Upper lobe of left lung (tissue), 6 donors: ENCODE results near the gene DOCK10. TPM values are rescaled to one million over a fixed set of nuclear protein-coding genes. Genes with fewer than 3 reads are reported as not detected.

Source experiments
- ATAC-seq, 2 donors: fragments of 200-7000 bp; cut with Tn5 transposase; one replicate each; pipeline ENCODE4 v1.9.1; 2022; ENCODE audit warnings: mild to moderate bottlenecking in 2 of 2, moderate library complexity in 2 of 2; ENCODE audit not compliant: low FRiP score in 2 of 2
- DNase-seq, 2 donors: peaks; one replicate each; pipeline ENCODE4 v3.0.0-alpha.2; 2019 to 2020
- H3K27ac ChIP-seq, 4 donors: fragments of 200-600 bp; sonication (generic); one replicate each; pipeline ENCODE4 v1.5.1; 2016 to 2019
- H3K27me3 ChIP-seq, 4 donors: fragments of 200-600 bp; sonication (generic); one replicate each; pipeline ENCODE4 v1.5.1; 2017 to 2019
- H3K36me3 ChIP-seq, 4 donors: fragments of 200-600 bp; sonication (generic); one replicate each; pipeline ENCODE4 v1.5.1; 2016 to 2019
- H3K4me1 ChIP-seq, 4 donors: fragments of 200-600 bp; sonication (generic); one replicate each; pipeline ENCODE4 v1.5.1; 2018 to 2019
- H3K4me3 ChIP-seq, 4 donors: fragments of 200-600 bp; sonication (generic); one replicate each; pipeline ENCODE4 v1.5.1; 2017 to 2019; ENCODE audit warnings: mild to moderate bottlenecking in 2 of 4, moderate library complexity in 1 of 4
- H3K9me3 ChIP-seq, 4 donors: fragments of 200-600 bp; sonication (generic); one replicate each; pipeline ENCODE4 v1.5.1; 2018 to 2019
- EP300 ChIP-seq, 4 donors: sonication (generic); formaldehyde crosslinking; IDR thresholded peaks; one replicate each; pipeline ENCODE4 v1.5.1; 2017; ENCODE audit warnings: antibody characterized with exemption in 4 of 4, control low read depth in 2 of 4
- POLR2A ChIP-seq, 4 donors: fragments of 450-650 bp; IDR thresholded peaks; one replicate each; pipeline ENCODE4 v1.5.1; 2016 to 2017; ENCODE audit warnings: antibody characterized with exemption in 4 of 4, mild to moderate bottlenecking in 2 of 4
- POLR2AphosphoS5 ChIP-seq, 2 donors: sonication (generic); formaldehyde crosslinking; IDR thresholded peaks; one replicate each; pipeline ENCODE4 v1.5.1; 2017; ENCODE audit warnings: antibody characterized with exemption in 2 of 2
- WGBS, 2 donors: methylation state at CpG; one replicate each; pipeline ENCODE4 v1.1.5; 2017 to 2018; 5-methylcytosine and 5-hydroxymethylcytosine counted together
- total RNA-seq, 6 donors: library from RNA; depleted of rRNA in 4 of 6; stranded (reverse); fragments of >200 nt in 4 of 6; gene quantifications; one replicate each; pipeline versions ENCODE4 v1.1.0 to v1.2.1, GENCODE V29; 2016 to 2021
- TF ChIP-seq, protein P1 (sequence below), 6 experiments: fragments of 450-650 bp in 4 of 6; fragments of 200-600 bp in 2 of 6; sonication (generic) in 2 of 6; IDR thresholded peaks; one replicate each; pipeline ENCODE4 v1.5.1; 2016 to 2019; ENCODE audit warnings: antibody characterized with exemption in 6 of 6
- donor health status: DM: no; HTN: no; CAD: no; lungs with moderate emphysema.
- donor health status: DM: no; HTN: yes; CAD: no; lungs with severe emphysema.

DOCK10 gene
- total RNA-seq, 6 donors from 2014 or later = 17.6 to 127 (median 39.9) TPM

- Histone ChIP-seq H3K4me3 (no peak overlapping the region), H3K4me1 (peaks cover 0 to 2% (median 0%) of the 10 kb centered on the region in 4 donors), H3K36me3 (no peaks in the 10 kb centered on the region), H3K9me3 (no peaks in the 10 kb centered on the region), H3K27me3 (no peaks in the 10 kb centered on the region), H3K27ac (no peak overlapping the region)
- ATAC-seq = no peak
- no peak for TF ChIP-seq POLR2A (IDR thresholded peaks at IDR 0.05)
- TF ChIP-seq, protein P1, sequence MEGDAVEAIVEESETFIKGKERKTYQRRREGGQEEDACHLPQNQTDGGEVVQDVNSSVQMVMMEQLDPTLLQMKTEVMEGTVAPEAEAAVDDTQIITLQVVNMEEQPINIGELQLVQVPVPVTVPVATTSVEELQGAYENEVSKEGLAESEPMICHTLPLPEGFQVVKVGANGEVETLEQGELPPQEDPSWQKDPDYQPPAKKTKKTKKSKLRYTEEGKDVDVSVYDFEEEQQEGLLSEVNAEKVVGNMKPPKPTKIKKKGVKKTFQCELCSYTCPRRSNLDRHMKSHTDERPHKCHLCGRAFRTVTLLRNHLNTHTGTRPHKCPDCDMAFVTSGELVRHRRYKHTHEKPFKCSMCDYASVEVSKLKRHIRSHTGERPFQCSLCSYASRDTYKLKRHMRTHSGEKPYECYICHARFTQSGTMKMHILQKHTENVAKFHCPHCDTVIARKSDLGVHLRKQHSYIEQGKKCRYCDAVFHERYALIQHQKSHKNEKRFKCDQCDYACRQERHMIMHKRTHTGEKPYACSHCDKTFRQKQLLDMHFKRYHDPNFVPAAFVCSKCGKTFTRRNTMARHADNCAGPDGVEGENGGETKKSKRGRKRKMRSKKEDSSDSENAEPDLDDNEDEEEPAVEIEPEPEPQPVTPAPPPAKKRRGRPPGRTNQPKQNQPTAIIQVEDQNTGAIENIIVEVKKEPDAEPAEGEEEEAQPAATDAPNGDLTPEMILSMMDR (IDR thresholded peaks at IDR 0.05) = no peak
- TF ChIP-seq POLR2AphosphoS5 (IDR thresholded peaks at IDR 0.05) = no peak
- TF ChIP-seq EP300 (IDR thresholded peaks at IDR 0.05) = no peak
- 78 to 81% methylated on average over 3 of the region's 3 CpGs for WGBS, 2 donors
- no peak for DNase-seq
Observed at GRCh38 chr2:224959556-224959955, 82.7 kb downstream of the DOCK10 start.

- Histone ChIP-seq H3K27me3 (no peaks in the 10 kb centered on the region), H3K36me3 (no peaks in the 10 kb centered on the region), H3K4me3 (no peak overlapping the region), H3K9me3 (no peaks in the 10 kb centered on the region), H3K27ac (no peak overlapping the region), H3K4me1 (peaks cover 0 to 2% (median 0%) of the 10 kb centered on the region in 4 donors)
- DNase-seq = no peak
- TF ChIP-seq, protein P1 (IDR thresholded peaks at IDR 0.05) = no peak
- TF ChIP-seq EP300 (IDR thresholded peaks at IDR 0.05) (no peak), POLR2AphosphoS5 (IDR thresholded peaks at IDR 0.05) (no peak), POLR2A (IDR thresholded peaks at IDR 0.05) (no peak)
- peak in 1 of 2 donors; percentile 47 for ATAC-seq
- 77 to 79% methylated on average over 3 of the region's 3 CpGs for WGBS, 2 donors
Observed at GRCh38 chr2:224958873-224959272, 83.4 kb downstream of the DOCK10 start.

DNA sequence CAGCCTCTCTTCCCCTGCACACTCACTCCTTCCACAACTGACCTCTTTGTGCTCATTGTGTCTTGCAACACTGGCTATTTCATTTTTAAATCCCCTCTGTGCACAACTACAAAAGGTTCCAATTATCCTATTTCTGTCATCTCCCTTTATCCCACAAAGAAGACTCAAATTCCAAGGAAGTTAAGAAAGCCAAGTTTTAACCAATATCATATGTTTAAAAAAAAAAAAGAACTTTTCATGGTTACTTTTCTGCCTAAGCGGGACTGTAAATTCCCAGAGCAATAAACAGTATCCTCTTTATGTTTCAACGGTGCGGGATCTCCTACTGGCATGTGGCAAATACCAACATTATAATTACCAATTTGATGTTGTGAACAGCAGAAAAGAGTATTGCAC, 83.8 kb downstream of the DOCK10 start:
- WGBS, 2 donors = 75 to 86% methylated on average over 3 of the region's 3 CpGs
- H3K27ac ChIP-seq = no peak overlapping the region
- no peaks in the 10 kb centered on the region for H3K27me3 ChIP-seq
- no peak for DNase-seq
- H3K36me3 ChIP-seq = no peaks in the 10 kb centered on the region
- peak in 1 of 2 donors; percentile 65 for ATAC-seq
- H3K9me3 ChIP-seq = no peaks in the 10 kb centered on the region
- H3K4me3 ChIP-seq = no peak overlapping the region
- TF ChIP-seq EP300 (IDR thresholded peaks at IDR 0.05) (no peak), POLR2AphosphoS5 (IDR thresholded peaks at IDR 0.05) (no peak), POLR2A (IDR thresholded peaks at IDR 0.05) (no peak)
- TF ChIP-seq, protein P1 (IDR thresholded peaks at IDR 0.05) = no peak
- peaks cover 0 to 3% (median 1%) of the 10 kb centered on the region in 4 donors for H3K4me1 ChIP-seq

GRCh38 chr2:224957540-224958461, 84.5 kb downstream of the DOCK10 start:
- DNase-seq (no peak), ATAC-seq (peak in 1 of 2 donors; percentile 30)
- Histone ChIP-seq H3K4me1 (peaks cover 0 to 9% (median 1%) of the 10 kb centered on the region in 4 donors), H3K27ac (no peak overlapping the region), H3K27me3 (no peaks in the 10 kb centered on the region), H3K4me3 (no peak overlapping the region), H3K36me3 (no peaks in the 10 kb centered on the region), H3K9me3 (no peaks in the 10 kb centered on the region)
- TF ChIP-seq, protein P1 (IDR thresholded peaks at IDR 0.05) = no peak
- no peak for TF ChIP-seq EP300 (IDR thresholded peaks at IDR 0.05)
- no peak for TF ChIP-seq POLR2A (IDR thresholded peaks at IDR 0.05)
- TF ChIP-seq POLR2AphosphoS5 (IDR thresholded peaks at IDR 0.05) = no peak
- 77 to 79% methylated on average over 8 of the region's 8 CpGs for WGBS, 2 donors
